GM21515 (cell line): ENCODE results near the gene MSLN.
"Not testable (repeated sequence)": the region's sequence is repeated elsewhere in the genome, so short reads cannot be mapped to it uniquely, and the experiment has no call there.

Source experiments
- ATAC-seq: cut with Tn5 transposase; IDR thresholded peaks from one replicate; pipeline ENCODE4 v1.9.1; 2021; ENCODE audit not compliant: unreplicated experiment

Gene MSLN

DNA sequence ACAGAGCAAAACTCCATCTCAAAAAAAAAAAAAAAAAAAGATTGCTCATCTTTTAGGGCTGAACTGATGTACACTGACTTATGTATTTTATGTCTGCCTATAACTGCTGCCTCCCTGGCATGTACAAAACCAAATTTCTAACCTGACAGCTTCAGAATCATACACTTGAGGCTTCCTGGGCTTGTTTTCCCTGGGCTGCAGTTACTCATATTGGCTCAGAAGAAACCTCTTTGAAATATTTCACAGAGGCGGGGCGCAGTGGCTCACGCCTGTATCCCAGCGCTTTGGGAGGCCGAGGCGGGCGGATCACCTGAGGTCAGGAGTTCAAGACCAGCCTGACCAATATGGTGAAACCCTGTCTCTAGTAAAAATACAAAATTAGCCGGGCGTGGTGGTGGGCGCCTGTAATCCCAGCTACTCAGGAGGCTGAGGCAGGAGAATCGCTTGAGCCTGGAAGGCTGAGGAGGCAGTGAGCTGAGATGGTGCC is 6.4 kb upstream of the MSLN start:
- not testable (repeated sequence) for ATAC-seq

DNA sequence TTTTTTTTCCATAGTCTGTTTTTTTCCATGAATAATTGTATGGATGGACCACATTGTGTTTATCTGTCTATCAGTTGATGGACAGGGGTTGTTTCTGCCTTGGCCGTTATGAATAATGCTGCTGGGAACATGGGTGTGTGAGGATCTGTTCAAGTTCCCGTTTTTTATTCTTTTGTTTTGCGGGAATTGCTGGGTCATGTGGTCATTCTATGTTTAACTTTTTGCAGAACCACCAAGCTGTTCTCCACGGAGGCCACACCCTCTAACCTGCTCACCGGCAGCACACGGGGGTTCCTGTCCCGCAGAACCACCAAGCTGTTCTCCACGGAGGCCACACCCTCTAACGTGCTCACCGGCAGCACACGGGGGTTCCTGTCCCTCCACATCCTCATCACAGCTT is 5.9 kb upstream of the MSLN start:
- ATAC-seq, result no peak

DNA sequence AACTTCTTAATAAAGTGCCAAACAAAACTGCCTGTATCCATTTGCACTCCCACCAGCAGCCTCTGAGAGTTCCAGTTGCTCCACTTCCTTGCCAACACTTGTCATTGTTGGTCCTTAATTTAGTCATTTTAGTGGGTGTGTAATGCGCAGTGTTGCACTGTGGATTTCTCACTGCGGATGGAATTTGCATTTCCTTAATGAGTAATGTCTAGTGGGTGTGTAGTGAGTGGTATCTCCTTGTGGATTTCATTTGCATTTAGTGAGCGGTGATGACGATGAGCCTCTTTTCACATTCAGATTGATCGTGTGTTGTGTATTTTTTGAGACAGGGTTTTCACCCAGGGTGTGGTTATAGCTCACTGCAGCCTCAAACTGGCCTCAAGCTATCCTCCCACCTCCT is 4.1 kb upstream of the MSLN start:
- no peak for ATAC-seq

DNA sequence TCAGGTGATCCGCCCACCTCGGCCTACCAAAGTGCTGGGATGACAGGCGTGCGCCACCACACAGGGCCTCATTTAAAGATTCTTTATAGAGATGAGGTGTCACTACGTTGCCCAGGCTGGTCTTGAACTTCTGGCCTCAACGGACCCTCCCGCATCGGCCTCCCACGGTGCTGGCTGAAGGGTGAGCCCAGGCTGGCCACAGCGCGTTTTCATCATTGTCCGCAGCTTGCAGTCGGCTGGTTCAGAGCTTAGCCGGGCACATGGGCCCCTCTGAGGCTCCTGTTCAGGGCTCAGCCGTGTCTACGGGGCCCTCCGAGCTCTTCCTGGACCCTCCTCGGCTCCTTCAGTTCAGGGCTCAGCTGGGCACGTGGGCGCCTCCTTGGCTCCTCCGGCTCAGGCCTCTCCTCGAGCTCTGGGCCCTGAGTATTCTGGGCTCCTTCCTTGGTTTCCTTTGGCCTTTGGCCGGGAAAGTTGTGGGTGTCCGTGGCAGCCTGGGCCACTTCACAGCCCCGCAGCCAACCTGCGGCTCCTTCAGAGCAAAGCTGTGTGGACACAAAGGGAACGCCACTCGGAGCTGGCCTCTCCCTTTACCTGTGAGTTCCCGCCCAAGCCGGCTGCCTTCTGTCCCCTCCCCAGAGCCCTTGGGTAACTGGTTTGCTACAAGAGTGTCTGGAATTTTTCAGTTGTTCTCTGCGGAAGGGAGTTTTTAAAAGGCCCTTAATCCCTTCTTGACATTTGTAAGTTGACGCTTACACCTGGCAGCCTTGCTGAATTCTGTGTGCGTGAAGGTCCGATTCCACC is 1.2 kb upstream of the MSLN start:
- ATAC-seq, result no peak

DNA sequence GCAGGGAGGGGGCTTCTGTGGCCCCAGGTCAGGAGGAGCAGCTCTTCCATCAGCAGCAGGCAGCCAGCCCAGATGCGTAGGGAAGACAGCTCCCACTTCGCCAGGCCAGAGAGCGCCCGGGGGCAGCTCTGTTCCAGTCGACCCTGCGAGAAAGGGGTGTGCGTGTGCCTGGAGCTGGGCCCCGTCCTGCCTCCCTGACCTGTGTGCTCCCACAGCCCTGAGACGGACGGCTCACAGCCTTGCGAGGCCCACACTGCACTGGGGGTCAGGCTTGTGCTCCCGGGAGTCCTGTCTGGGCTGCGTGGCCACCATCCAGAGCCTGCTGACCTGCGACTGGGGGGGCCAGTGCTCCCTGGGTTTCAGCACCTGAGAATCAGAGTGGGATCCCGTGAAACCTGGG is 469 bp upstream of the MSLN start:
- no peak for ATAC-seq

DNA sequence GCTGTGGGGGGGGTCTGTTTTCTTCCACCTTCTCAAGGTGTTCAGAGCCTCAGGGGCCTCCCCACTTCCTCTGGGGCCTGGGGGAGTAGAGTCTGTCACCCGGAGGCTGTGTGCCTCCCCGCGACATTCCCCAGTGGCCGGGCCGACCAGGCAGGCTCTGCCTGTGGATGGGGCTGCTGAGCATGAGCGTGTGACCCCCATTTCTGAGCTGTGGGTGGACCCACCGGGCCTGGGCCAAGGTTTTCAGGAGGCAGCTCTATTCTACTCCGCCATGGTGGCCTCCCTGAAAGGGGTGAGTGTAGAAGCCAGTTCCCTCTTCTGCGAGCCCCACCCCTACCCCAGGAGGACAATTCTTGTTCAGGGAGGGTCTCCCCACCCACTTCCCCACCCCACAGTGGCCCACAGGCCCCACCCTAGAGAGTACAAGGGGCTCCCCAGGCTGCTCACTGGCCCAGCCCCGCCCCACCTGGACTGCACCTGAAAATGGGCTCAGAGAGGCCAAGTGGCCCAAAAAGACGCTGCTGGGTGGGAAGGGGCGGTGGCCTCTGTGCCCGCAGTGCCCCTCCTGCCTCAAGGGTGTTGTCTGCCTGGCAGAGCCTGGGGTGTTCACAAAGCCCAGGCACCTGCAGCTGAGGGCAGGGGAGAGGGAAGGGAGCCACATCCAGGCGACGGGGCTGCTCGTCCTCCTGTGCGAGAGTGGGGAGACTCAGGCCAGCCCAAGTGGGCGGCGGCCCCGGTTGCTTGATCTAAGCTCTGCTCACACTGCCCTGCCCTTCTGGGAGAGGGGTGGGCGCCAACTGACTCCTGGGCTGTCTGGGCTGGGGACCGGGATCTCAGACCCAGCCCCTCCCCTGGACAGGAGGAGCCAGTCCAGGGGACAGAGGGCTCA is 1.3 kb downstream of the MSLN start:
- ATAC-seq, result no peak

DNA sequence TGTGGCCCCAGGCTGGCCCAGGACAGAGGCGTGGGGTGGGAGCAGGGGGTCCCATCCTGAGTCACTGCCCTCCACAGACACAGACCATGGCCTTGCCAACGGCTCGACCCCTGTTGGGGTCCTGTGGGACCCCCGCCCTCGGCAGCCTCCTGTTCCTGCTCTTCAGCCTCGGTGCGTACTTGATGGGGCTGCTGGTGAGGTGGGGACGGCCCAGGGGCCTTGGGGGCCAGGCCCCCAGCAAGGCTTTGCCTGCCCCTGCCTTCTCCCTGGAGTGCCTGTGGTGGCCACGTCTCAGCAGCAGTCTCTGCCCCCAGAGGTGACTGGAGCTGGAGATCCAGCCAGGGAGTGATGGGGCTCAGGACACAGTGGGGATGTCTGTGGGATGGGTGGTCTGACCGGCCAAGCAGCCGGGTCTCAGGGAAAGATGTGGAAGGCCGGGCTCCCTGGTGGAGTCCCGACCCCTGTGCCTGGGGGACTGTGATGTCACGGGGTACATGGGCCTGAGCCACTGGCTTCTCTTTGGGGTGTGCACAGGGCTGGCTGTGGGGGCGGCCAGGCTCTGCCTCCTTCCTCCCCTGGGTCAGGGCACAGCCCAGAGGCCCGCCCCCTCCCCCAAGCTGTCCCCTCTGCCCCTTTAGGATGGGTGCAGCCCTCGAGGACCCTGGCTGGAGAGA is 2.2 kb downstream of the MSLN start:
- ATAC-seq, result no peak

DNA sequence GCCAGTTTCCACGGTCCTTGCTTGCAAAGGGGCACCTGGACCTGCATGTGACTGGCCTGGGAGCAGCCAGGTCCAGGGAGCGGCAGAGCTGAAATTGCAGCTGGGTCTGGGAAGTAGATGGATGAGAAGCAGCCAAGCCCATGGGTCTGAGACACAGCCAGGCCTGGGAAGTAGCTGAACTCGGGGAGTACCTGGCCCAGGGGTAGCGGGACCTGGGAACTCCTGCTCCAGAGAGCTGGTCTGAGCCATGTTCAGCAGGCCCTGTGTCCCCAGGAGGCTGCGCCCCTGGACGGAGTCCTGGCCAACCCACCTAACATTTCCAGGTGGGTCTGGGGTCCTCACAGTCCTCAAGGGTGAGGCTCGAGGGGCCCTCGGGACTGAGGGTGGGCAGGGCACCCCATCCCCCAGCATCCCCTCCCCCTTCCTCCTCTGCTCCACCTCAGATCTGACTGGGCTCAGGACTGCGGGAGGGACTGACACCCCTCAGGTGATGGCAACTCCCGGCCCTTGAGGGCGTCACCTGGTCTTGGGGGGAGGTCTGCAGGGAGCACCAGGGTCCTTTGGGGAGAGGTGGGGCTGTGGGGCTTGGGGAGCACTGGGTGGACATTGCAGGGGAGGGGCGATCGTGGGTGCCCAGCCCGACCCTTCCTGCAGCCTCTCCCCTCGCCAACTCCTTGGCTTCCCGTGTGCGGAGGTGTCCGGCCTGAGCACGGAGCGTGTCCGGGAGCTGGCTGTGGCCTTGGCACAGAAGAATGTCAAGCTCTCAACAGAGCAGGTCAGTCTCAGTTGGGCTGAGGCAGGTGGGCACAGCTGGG is 3.0 kb downstream of the MSLN start:
- ATAC-seq, result no peak

DNA sequence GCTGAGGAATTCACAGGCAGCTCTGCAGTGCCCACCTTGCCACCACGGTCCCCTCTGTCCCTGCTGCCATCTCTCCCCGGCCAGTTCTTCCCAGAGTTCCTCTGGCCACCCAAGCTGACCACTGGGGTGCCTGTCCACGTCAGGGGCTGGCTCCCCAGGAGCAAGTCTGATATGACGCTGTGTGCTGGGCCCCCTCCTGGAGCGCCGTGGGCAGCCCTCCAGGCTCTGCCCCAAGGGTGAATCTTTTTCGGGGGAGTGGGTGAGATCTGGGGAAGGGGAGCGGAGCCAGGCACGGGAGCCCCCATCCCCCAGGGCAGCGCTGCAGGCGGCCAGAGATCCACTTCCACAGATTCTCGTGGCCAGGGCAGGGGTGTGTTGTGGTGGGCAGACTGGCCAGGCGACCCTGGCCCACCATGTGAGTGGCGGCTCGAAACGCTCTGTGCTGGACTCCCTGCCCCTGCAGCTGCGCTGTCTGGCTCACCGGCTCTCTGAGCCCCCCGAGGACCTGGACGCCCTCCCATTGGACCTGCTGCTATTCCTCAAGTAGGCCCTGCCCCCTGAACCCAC is 3.7 kb downstream of the MSLN start:
- no peak for ATAC-seq

DNA sequence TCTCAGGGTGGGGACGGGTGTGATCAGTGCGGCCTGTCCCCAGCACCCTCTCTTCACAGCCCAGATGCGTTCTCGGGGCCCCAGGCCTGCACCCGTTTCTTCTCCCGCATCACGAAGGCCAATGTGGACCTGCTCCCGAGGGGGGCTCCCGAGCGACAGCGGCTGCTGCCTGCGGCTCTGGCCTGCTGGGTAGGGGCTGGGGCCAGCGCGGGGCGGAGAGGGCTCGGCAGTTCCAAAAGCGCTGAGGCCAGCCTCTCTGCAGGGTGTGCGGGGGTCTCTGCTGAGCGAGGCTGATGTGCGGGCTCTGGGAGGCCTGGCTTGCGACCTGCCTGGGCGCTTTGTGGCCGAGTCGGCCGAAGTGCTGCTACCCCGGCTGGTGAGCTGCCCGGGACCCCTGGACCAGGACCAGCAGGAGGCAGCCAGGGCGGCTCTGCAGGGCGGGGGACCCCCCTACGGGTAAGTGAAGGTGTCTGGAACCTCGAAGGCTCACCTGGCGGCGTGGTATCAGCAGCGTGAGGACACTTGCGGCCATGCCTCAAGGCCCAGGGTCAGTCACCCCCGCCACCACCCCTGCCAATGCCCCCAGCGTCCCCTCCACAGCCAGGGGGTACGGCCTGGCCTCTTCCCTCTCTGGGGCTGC is 4.4 kb downstream of the MSLN start:
- ATAC-seq, result no peak

DNA sequence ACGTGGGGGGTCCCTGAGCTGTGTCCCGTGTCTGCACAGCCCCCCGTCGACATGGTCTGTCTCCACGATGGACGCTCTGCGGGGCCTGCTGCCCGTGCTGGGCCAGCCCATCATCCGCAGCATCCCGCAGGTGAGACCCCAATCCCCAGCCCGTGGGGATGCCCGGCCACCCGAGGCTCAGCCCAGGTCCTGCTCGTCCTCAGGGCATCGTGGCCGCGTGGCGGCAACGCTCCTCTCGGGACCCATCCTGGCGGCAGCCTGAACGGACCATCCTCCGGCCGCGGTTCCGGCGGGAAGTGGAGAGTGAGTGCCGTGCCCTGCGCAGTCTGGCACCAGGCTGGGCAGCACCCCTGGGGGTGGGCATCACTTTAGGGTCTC is 4.9 kb downstream of the MSLN start:
- no peak for ATAC-seq

DNA sequence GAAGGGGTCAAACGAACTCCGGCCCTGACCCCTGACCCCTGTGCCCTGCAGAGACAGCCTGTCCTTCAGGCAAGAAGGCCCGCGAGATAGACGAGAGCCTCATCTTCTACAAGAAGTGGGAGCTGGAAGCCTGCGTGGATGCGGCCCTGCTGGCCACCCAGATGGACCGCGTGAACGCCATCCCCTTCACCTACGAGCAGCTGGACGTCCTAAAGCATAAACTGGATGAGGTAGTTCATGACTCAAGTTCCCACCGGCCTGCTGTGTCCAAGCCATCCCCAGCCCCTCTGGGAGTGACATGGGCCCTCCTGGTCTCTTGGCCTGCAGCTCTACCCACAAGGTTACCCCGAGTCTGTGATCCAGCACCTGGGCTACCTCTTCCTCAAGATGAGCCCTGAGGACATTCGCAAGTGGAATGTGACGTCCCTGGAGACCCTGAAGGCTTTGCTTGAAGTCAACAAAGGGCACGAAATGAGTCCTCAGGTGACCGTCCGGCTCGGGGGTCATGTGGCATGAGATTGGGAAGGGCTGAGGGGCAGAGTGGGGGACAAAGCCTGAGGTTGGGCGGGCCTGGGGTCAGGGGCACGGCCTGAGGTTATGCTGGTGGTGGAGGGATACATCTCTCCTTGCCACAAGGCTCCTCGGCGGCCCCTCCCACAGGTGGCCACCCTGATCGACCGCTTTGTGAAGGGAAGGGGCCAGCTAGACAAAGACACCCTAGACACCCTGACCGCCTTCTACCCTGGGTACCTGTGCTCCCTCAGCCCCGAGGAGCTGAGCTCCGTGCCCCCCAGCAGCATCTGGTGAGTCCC is 5.7 kb downstream of the MSLN start:
- no peak for ATAC-seq

DNA sequence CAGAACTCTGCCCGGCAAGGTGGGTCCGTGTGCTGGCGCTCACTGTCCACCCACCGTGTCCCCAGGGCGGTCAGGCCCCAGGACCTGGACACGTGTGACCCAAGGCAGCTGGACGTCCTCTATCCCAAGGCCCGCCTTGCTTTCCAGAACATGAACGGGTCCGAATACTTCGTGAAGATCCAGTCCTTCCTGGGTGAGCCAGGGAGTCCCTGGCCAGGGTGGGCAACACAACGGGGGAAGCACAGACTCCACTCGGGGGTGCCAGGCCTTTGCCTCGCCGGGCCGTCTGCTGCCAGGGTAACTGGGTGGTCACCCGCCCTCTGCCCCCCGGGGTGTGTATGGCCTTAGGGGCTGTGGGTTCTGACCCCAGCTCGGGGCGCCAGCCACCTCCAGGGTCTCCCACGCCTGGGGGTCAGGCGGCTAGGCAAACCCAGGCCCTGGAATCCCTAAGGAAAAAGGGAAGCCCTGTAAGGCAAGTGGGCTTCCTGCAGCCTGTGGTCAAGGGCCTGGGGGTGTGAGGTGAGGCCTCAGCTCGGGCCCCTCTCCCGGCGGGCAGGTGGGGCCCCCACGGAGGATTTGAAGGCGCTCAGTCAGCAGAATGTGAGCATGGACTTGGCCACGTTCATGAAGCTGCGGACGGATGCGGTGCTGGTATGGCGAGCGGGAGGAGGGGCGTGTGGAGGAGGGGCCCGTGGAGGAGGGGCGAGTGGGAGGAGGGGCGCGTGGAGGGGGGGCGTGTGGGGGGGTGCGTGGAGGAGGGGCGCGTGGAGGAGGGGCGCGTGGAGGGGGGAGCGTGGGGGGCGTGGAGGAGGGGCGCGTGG is 6.5 kb downstream of the MSLN start:
- no peak for ATAC-seq

DNA sequence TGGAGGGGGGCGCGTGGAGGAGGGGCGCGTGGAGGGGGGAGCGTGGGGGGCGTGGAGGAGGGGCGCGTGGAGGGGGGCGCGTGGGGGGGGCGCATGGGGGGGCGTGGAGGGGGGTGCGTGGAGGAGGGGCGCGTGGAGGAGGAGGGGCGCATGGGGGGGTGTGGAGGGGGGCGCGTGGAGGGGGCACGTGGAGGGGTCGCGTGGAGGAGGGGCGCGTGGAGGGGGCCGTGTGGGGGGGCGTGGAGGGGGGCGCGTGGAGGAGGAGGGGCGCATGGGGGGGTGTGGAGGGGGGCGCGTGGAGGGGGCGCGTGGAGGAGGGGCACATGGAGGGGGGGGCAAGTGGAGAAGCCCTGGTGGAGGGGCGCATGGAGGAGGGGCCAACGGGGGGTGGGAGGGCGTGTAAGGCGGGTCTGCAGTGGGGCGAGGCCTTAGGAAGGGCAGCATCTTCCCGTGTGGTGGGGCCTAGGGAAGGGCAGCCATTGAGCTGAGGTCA is 7.3 kb downstream of the MSLN start:
- no peak for ATAC-seq

DNA sequence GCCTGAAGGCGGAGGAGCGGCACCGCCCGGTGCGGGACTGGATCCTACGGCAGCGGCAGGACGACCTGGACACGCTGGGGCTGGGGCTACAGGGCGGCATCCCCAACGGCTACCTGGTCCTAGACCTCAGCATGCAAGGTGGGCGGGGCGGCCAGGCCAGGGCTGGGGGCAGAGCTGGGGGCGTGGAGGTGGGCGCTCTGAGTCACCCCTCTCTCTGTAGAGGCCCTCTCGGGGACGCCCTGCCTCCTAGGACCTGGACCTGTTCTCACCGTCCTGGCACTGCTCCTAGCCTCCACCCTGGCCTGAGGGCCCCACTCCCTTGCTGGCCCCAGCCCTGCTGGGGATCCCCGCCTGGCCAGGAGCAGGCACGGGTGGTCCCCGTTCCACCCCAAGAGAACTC is 7.9 kb downstream of the MSLN start:
- ATAC-seq, result no peak

DNA sequence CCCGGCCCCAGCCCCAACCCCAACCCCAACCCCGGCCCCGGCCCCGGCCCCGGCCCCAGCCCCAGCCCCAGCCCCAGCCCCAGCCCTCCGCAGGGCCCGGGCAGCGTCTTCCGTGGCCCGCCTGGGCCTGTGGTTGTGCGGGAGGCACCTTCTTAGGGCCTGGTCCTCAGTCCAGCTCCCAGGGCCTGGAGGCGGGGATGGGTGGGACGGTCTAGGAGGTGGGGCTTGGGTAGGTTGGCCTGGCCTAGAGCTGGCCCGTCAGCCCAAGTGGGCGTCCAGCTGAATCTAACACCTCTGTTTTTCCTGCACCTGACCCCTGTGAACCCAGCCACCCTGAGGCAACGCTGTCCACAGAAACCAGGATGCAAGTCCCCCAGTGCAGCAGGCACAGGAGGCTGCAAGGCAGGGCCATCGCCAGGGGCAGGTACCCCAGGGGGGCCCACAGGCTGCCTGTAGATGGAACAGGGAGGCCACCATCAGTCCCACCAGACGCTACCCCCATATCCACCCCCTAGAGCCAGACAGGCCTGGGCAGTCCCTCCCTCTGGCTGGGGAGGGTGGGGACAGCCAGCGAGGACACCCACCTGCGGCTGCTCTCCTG is 8.8 kb downstream of the MSLN start:
- ATAC-seq, result no peak

DNA sequence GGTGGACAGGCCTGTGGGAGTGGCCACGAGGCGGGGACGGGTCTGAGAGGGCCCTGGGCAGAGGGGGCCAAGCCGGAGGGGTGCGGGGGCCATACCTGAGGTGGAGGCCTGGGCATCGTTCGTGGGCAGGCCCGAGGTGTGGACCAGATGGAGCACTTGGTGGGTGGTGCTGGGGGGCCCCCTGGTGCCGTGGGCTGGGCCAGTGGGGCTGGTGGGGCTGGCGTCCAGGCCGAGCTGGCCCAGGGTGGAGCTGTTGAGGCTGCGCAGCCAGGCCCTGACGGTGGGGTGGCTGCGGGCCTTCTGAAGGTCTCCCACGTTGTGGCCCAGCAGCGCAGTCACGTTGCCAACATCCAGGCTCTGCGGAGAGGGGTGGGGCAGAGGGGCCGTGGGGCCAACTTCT is 9.4 kb downstream of the MSLN start:
- ATAC-seq, result no peak

DNA sequence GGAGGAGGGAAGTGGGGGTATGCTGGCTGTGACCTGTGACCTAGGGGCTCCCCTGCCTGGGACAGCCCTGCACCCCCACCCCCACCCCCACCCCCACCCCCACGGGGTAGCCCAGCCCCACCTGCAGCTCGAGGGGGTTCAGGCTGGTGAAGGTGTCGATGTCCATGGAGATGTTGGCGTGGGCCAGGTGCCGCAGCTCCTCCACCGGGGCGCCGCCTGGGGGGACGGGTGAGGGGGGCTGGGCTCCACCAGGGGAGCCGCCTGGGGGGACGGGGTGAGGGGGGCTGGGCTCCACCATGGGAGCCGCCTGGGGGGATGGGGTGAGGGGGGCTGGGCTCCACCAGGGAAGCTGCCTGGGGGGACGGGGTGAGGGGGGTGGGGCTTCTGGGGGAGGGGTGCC is 9.9 kb downstream of the MSLN start:
- ATAC-seq, result no peak
